GM18526 (cell line): ENCODE measurements around the gene MRPS18B.

Experiments
- POLR2A ChIP-seq: IDR thresholded peaks from 3 replicates; pipeline ENCODE4 v1.6.1; 2011; ENCODE audit not compliant: insufficient read length; ENCODE audit errors: extremely low read depth

The MRPS18B gene

GRCh38 chr6:30617565-30618269, at the start of gene MRPS18B:
Gene MRPS18B, plus strand, starts transcription at chr6:30617840. Its CDS starts 26 bp downstream, at chr6:30617866.
- TF ChIP-seq POLR2A = peak; percentile 95

- TF ChIP-seq POLR2A = no peak
Measured at GRCh38 chr6:30568245-30568644, 49.4 kb upstream of the MRPS18B start.

DNA sequence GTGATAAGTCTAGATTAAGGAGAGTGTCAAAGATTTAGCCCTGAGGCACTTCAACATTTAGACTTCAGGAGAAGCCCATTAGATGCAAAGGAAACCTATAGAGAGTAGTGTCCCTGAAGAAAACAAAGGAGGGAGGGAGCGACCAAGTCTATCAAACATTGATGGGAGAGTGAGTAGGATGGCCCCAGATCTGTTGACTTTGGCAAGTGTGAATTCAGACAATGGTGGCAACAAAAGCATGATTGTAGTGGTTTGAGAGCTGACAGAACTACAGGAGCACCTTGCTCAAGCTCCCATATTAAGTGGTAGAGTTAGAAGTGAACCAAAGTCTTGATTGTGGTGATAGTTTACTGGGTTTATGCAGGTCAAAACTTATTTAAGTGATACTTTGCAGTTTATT, 47.4 kb upstream of the MRPS18B start:
- TF ChIP-seq POLR2A = no peak

DNA sequence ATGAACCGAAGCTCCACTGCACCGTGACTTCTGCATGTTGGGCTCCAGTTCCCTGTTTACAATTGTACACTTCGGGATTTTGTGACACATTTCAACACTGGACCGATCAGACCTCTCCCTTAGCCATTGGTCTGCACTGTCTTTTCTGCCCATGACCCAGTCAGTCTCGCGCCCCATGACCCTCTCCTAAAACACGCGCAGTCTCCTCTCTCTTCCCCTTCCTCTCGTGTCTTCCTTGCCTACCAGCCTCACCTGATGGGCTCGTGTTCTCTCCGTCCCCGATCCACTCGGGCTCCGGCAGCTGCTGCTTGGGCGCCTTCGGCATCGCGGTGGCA, 46.9 kb upstream of the MRPS18B start:
- no peak for TF ChIP-seq POLR2A

DNA sequence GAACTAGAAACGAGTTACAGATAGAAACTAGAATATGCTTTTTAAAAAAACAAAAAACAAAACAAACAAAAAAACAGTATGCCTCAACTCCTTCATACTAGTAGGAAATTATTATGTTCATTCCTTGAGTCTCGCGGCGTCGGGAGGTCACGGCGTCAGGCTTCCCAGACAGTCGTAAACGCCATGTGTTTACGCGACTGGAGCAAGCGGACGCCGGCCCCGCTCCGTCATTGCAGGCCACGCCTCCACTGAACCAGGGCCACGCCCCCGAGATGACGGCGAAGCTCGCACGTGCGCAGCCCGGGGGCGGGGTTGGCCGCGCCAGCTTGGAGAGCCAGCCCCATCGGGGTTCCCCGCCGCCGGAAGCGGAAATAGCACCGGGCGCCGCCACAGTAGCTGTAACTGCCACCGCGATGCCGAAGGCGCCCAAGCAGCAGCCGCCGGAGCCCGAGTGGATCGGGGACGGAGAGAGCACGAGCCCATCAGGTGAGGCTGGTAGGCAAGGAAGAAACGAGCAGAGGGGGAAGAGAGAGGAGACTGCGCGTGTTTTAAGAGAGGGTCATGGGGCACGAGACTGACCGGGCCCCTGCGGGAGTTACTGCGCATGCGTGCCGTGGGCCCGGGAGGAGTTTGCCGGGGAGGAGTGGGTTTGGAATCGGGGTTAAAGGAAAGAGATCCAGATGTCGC, 46.4 kb upstream of the MRPS18B start, which contains the start of gene ABCF1:
Gene ABCF1 (plus strand): TSS at position 368 of the 687 bp plus-strand sequence. CDS start 46 bp downstream, at position 414.
- TF ChIP-seq POLR2A = peak; percentile 92

DNA sequence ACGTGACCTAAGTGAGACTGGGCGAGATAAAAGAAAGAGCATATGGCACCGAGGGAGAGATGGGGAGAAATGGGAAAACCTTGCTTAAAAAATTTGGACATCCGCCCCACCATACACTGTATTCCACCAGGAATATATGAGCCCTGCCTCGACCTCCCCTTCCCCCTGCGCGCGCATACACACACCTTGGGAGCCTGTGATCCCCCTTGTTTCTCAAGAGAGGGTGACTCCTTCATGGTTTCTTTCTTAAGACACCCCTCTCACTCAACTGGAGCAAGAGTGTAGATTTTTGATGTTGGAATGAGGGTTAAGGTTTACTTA, 45.9 kb upstream of the MRPS18B start:
- TF ChIP-seq POLR2A = no peak

DNA sequence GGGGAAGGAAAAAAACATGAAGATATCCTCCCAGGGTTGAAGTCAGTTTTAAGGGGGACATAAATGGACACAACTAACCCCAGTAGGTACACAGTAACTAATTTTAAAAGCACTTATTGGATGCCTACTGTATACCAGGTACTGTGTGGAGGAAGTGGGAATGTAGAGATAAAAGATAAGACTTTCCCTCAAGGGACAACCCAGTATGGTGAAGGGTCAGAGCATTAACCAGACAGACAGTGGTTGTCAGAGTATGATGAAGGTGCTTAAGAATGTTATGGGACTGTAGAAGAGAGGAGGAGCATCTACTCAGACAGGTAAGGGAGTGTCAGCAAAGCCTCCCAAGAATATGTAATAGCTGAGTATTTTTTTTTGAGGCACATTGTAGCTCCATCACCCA, 45.5 kb upstream of the MRPS18B start:
- TF ChIP-seq POLR2A = no peak

DNA sequence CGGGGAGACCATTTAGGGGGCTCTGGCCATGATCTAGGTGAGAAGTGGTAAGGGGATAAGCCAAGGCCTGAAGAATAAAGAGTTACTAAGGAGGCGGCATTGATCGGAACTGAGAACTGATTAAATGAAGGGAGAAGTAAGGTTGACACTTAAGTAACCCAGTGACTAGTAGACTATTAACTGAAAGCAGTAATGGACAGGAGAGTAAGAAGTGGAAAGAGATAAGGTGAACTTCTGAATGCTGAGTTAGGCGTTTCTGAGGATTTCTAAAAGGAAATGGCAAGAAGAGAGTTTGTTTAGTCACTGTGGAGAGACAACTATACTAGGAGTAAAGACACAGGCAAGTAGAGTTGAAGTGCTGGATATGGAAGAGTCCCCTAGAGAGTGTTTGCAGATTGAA, 44.5 kb upstream of the MRPS18B start:
- TF ChIP-seq POLR2A = no peak

DNA sequence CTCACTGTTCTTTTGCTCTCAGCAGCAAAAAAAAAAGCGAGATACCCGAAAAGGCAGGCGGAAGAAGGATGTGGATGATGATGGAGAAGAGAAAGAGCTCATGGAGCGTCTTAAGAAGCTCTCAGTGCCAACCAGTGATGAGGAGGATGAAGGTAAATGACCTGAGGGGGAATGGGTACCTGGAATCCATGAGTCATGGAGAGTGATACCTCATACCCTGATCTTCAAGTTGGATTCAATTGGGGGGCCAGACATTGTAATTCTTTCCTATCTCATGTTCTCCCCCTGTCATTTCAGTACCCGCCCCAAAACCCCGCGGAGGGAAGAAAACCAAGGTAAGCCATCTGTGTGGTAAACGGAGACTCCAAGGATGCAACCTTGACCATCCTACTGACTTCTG, 39.6 kb upstream of the MRPS18B start:
- TF ChIP-seq POLR2A = no peak

DNA sequence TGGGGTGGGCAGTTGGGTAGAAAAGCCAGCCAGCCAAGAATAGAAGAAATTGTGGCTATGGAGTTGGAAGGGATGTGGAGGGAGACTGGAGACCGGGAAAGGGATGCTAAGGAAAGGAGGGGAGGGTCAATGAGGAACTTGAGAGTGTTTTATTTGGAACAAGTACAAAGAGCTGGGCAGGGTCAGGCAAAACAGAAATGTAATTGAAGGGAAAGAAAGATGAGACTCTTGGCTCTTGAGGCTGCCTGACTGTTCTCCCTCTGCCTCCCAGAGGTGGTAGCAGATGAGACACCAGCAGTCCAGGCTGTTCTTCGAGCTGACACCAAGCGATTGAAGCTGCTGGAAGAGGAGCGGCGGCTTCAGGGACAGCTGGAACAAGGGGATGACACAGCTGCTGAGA, 33.7 kb upstream of the MRPS18B start:
- no peak for TF ChIP-seq POLR2A

DNA sequence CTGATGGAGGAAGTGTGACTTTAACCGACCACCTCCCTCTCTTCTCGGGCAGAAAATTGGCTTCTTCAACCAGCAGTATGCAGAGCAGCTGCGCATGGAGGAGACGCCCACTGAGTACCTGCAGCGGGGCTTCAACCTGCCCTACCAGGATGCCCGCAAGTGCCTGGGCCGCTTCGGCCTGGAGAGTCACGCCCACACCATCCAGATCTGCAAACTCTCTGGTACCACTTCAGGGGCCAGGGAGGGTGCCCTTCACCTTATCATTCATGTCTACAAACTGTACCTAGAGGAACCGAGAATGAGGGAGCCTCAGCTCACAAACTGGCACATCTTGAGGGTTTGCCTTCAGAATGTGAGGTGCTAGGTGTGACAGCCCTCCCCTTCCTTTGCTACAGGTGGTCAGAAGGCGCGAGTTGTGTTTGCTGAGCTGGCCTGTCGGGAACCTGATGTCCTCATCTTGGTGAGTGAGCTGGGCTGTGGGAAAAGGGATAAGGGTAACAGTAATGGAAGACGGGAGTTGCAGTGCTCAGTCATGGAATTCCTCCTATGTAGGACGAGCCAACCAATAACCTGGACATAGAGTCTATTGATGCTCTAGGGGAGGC, 27.8 kb upstream of the MRPS18B start:
- no peak for TF ChIP-seq POLR2A

GRCh38 chr6:30590509-30590908, 27.1 kb upstream of the MRPS18B start:
- no peak for TF ChIP-seq POLR2A

DNA sequence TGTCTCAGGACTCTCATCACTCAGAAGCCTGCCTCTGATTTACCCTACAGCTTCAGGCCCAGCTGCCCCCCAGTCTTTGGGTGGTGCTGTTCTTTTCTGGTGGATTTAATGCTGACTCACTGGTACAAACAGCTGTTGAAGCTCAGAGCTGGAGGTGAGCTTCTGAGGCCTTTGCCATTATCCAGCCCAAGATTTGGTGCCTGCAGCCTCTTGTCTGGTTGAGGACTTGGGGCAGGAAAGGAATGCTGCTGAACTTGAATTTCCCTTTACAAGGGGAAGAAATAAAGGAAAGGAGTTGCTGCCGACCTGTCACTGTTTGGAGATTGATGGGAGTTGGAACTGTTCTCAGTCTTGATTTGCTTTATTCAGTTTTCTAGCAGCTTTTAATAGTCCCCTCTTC, 26.6 kb upstream of the MRPS18B start:
- TF ChIP-seq POLR2A = no peak

GRCh38 chr6:30592287-30592686, 25.4 kb upstream of the MRPS18B start:
- TF ChIP-seq POLR2A = no peak

DNA sequence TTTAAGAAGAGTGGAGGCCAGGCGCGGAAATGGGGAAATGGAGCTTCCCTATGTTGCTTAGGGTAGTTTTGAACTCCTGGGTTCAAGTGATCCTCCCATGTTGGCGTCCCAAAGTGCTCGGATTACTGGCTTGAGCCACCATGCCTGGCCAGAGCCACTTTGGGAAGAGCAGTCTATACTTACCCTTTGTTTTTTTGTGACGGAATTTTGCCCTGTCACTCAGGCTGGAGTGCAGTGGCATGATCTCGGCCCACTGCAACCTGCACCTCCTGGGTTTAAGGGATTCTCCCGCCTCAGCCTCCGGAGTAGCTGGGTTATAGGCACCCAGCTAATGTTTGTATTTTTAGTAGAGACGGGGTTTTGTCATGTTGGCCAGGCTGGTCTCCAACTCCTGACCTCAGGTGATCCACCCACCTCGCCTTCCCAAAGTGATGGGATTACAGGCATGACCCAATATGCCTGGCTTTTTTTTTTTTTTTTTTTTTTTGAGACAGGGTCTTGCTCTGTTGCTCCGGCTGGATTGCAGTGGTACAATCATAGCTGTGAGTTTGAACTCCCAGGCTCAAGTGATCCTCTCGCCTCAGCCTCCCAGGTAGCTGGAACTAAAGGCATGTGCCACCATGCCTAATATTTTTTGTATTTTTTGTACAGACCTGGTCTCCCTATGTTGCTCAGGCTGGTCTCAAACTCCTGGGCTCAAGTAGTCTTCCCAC, 18.6 kb upstream of the MRPS18B start:
- peak; percentile 10 for TF ChIP-seq POLR2A
